Heart right ventricle (tissue), 16 donors: ENCODE measurements around the gene BPIFB1. TPM values are rescaled to one million over a fixed set of nuclear protein-coding genes. Genes with fewer than 3 reads are reported as not detected.

ENCODE experiments used
- ATAC-seq, 8 donors: fragments of 200-7000 bp; cut with Tn5 transposase; one replicate each; pipeline ENCODE4 v1.9.1; 2020; ENCODE audit warnings: mild to moderate bottlenecking in 8 of 8, moderate library complexity in 8 of 8, moderate number of reproducible peaks in 1 of 8
- DNase-seq, 2 donors: peaks; one replicate each; pipeline ENCODE4 v3.0.0-alpha.2; 2020
- H3K27ac ChIP-seq, 10 donors: fragments of 200-600 bp; sonication (generic) in 2 of 10; one replicate each; pipeline versions ENCODE4 v1.5.0 to v1.8.0; 2020 to 2022; ENCODE audit warnings: mild to moderate bottlenecking in 3 of 10
- H3K27me3 ChIP-seq, 7 donors: fragments of 200-600 bp; one replicate each; pipeline ENCODE4 v1.8.0; 2021 to 2022; ENCODE audit warnings: mild to moderate bottlenecking in 2 of 7
- H3K36me3 ChIP-seq, 9 donors: fragments of 200-600 bp; sonication (generic) in 1 of 9; one replicate each; pipeline versions ENCODE4 v1.5.0 to v1.8.0; 2020 to 2022; ENCODE audit warnings: mild to moderate bottlenecking in 2 of 9
- H3K4me1 ChIP-seq, 9 donors: fragments of 200-600 bp; sonication (generic) in 1 of 9; one replicate each; pipeline versions ENCODE4 v1.5.0 to v1.8.0; 2020 to 2022; ENCODE audit warnings: mild to moderate bottlenecking in 4 of 9
- H3K4me3 ChIP-seq, 10 donors: fragments of 200-600 bp; sonication (generic) in 2 of 10; one replicate each; pipeline versions ENCODE4 v1.5.0 to v1.8.0; 2020 to 2022; ENCODE audit warnings: mild to moderate bottlenecking in 7 of 10, moderate library complexity in 2 of 10
- H3K9me3 ChIP-seq, 11 donors: fragments of 200-600 bp in 10 of 11; sonication (generic) in 2 of 11; one replicate each; pipeline versions ENCODE4 v1.5.0 to v1.8.0; 2013 to 2022; ENCODE audit warnings: mild to moderate bottlenecking in 2 of 11, control low read depth in 1 of 11, moderate library complexity in 1 of 11
- WGBS, 2 donors: extraction: QIAGEN DNeasy Blood & Tissue Kit; methylation state at CpG; one replicate each; pipeline ENCODE4 v1.1.7; 2013; ENCODE audit warnings: inconsistent platforms in 1 of 2; 5-methylcytosine and 5-hydroxymethylcytosine counted together
- intact Hi-C, 10 donors: fragments of 100-400 bp; cut with DNase I; formaldehyde crosslinking; loops; one replicate each; pipeline versions ENCODE4 v1.11.1 to v1.14.2; 2022
- polyA plus RNA-seq, 2 donors: library from polyadenylated mRNA; stranded (reverse); fragments of 200-250 nt; gene quantifications; one replicate each; pipeline ENCODE4 v1.2.3, GENCODE V29; 2013
- total RNA-seq, 10 donors: library from RNA; stranded (reverse); fragmentation: NEBNext Ultra II Directional in 3 of 10; extraction: Animal tissue kit (Norgen Biotek cat#: 25700) in 3 of 10; gene quantifications; one replicate each; pipeline versions ENCODE4 v1.2.1 to v1.2.4, GENCODE V29; 2021 to 2023
- TF ChIP-seq, protein P1 (sequence below), 9 donors: fragments of 200-600 bp; sonication (generic) in 2 of 9; IDR thresholded peaks; one replicate each; pipeline versions ENCODE4 v1.5.0 to v1.8.0; 2021 to 2022; ENCODE audit warnings: antibody characterized with exemption in 9 of 9, mild to moderate bottlenecking in 5 of 9, moderate library complexity in 1 of 9
- donor health status: Arrhythmogenic right ventricular cardiomyopathy.
- donor health status: ischemic (EF 13 %, LVEDD 7.1; RV severe dilation, severe dysfunction).
- donor health status: healthy with polysubstance abuse.
- donor health status: DM: no; HTN: yes; CAD: no.
- donor health status: DM: no; HTN: no; CAD: no.
- donor health status: ischemic (EF 25% LVEDD 6.9; RV normal size, moderate dysfunction).
- donor health status: ischemic (EF 25% LVEDD 5.7; RV mildly dilated, moderate dysfunction).
- donor health status: healthy.
- donor health status: DM: yes; HTN: yes; CAD: no.
- donor health status: Ischemic cardiomyopathy.
- donor health status: ischemic (EF 35%, LVEDD 5.7; RV mildly dilated, moderate dysfunction).
- donor health status: nonischemic (EF 11% LVEDD 7.7; RV severe dilation, severe dysfunction).
- donor health status: DM: yes; HTN: yes; CAD: no.
- donor health status: PGD.
- donor health status: ischemic (EF 29% LVEDD 5.4; RV normal size, mild dysfunction).
- donor health status: nonischemic (EF 23%, LVEDD 6.1; RV moderate dilation, normal function).

The BPIFB1 gene
- total and polyA plus RNA-seq, 12 donors: 0.03 TPM; not detected in 11

GRCh38 chr20:33301192-33301930, 18.3 kb downstream of the BPIFB1 start:
- Histone ChIP-seq H3K4me1 (peaks cover 0 to 5% (median 0%) of the 10 kb centered on the region in 9 donors), H3K27ac (no peak overlapping the region), H3K9me3 (no peaks in the 10 kb centered on the region), H3K4me3 (no peak overlapping the region), H3K36me3 (no peaks in the 10 kb centered on the region), H3K27me3 (peaks cover 0 to 22% (median 8%) of the 10 kb centered on the region in 7 donors)
- ATAC-seq (no peak), DNase-seq (no peak)
- TF ChIP-seq, protein P1, sequence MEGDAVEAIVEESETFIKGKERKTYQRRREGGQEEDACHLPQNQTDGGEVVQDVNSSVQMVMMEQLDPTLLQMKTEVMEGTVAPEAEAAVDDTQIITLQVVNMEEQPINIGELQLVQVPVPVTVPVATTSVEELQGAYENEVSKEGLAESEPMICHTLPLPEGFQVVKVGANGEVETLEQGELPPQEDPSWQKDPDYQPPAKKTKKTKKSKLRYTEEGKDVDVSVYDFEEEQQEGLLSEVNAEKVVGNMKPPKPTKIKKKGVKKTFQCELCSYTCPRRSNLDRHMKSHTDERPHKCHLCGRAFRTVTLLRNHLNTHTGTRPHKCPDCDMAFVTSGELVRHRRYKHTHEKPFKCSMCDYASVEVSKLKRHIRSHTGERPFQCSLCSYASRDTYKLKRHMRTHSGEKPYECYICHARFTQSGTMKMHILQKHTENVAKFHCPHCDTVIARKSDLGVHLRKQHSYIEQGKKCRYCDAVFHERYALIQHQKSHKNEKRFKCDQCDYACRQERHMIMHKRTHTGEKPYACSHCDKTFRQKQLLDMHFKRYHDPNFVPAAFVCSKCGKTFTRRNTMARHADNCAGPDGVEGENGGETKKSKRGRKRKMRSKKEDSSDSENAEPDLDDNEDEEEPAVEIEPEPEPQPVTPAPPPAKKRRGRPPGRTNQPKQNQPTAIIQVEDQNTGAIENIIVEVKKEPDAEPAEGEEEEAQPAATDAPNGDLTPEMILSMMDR (IDR thresholded peaks at IDR 0.05): no peak
- WGBS, 2 donors: 71 to 78% methylated on average over 11 of the region's 11 CpGs
- intact Hi-C loops: loop anchor here in 2 of 10 donors (5.0 to 10.0 kb wide), 2 partner anchors 399 to 507 kb away; no protein-coding TSS in a partner anchor

- ATAC-seq (no peak), DNase-seq (no peak)
- WGBS, 2 donors: 83 to 84% methylated on average over 6 of the region's 6 CpGs
- Histone ChIP-seq H3K27me3 (peaks cover 0 to 28% (median 8%) of the 10 kb centered on the region in 7 donors), H3K36me3 (no peaks in the 10 kb centered on the region), H3K4me3 (no peak overlapping the region), H3K4me1 (peaks cover 0 to 5% (median 0%) of the 10 kb centered on the region in 9 donors), H3K27ac (no peak overlapping the region), H3K9me3 (no peaks in the 10 kb centered on the region)
- TF ChIP-seq, protein P1 (IDR thresholded peaks at IDR 0.05): no peak
- intact Hi-C loops: loop anchor here in 2 of 10 donors (5.0 to 10.0 kb wide), 2 partner anchors 401 to 509 kb away; no protein-coding TSS in a partner anchor
These were observed 20.6 kb downstream of the BPIFB1 start for GRCh38 chr20:33303595-33303994.

DNA sequence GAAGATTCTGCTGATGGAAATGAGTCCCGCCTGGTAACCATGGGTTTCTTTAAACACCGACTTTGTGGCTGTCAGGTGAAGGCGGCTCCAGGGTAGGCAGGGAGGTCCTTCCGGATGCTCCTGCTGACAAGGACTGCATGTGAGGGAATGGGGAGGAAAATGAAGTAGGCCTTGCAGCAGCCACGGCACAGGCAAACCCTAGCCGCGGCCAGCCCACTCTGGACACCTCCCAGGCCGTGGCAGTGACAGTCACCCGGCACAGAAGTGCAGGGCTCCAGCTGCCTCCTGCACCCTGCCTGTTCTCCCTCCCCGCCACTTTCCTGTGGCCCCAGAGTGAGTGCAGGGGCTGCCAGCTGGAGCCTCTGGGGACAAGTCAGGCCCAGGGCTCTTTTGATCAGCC, 21.0 kb downstream of the BPIFB1 start:
- ATAC-seq: no peak
- DNase-seq: no peak
- TF ChIP-seq, protein P1 (IDR thresholded peaks at IDR 0.05): no peak
- H3K9me3 ChIP-seq: no peaks in the 10 kb centered on the region
- intact Hi-C loops: loop anchor here in 2 of 10 donors (5.0 to 10.0 kb wide), 2 partner anchors 402 to 509 kb away; no protein-coding TSS in a partner anchor
- H3K27me3 ChIP-seq: peaks cover 0 to 25% (median 8%) of the 10 kb centered on the region in 7 donors
- peaks cover 0 to 3% (median 0%) of the 10 kb centered on the region in 9 donors for H3K4me1 ChIP-seq
- H3K36me3 ChIP-seq: no peaks in the 10 kb centered on the region
- 79 to 86% methylated on average over 10 of the region's 10 CpGs for WGBS, 2 donors
- no peak overlapping the region for H3K4me3 ChIP-seq
- no peak overlapping the region for H3K27ac ChIP-seq

GRCh38 chr20:33305589-33306057, 22.6 kb downstream of the BPIFB1 start:
- 58 to 67% methylated on average over 5 of the region's 5 CpGs for WGBS, 2 donors
- no peak for ATAC-seq
- TF ChIP-seq, protein P1 (IDR thresholded peaks at IDR 0.05): no peak
- intact Hi-C loops: loop anchor here in 1 of 10 donors (10.0 kb wide), 1 partner anchor 511 kb away; no protein-coding TSS in a partner anchor
- Histone ChIP-seq H3K27me3 (peaks cover 0 to 16% (median 4%) of the 10 kb centered on the region in 7 donors), H3K9me3 (no peaks in the 10 kb centered on the region), H3K36me3 (no peaks in the 10 kb centered on the region), H3K4me1 (no peaks in the 10 kb centered on the region), H3K27ac (no peak overlapping the region), H3K4me3 (no peak overlapping the region)
- no peak for DNase-seq
